H54 (cell line): ENCODE data around the gene ZNF710.
A peak's percentile ranks its signal among the peaks of the same experiment; 100 is the strongest.

Experiments used
- DNase-seq: peaks from one replicate; pipeline ENCODE4 v3.0.0; 2011; ENCODE audit warnings: low spot score, mixed read lengths; ENCODE audit not compliant: insufficient read length
- FAIRE-seq: peaks from 3 replicates; lab custom pipeline; 2011; peaks lifted over from hg19 to GRCh38; lab: Jason Lieb, UNC
- POLR2A ChIP-seq: IDR thresholded peaks from 2 replicates; pipeline ENCODE4 v1.6.1; 2011; ENCODE audit warnings: low read depth, mild to moderate bottlenecking, low read length

The ZNF710 gene

DNA sequence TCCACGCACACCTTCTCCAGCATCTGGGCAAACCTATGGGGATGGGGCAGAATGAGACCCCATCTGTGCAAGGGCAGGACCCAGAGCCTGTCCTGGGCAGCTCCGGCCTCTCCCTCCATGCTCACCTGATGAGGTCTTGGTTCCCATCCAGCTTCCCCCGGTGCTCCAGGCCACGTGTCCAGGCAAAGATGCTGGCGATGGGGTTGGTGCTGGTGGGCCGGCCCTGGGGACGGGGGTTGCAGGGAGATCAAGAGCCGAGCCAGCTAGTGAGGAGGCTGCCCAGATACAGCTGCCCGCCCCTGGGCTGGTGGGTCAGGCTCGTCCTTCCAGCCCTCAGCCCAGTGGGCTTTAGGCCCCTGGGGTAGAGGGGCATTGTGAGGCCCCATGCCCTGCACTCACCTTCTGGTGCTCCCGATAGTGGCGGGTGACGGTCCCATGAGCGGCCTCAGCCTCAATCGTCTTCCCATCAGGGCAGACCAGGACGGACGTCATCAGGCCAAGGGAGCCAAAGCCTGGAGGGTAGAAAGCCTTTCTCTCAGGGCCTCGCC is 83.8 kb downstream of the ZNF710 start:
- FAIRE-seq (no peak), DNase-seq (no peak)
- no peak for TF ChIP-seq POLR2A

GRCh38 chr15:90085565-90085964 is 84.4 kb downstream of the ZNF710 start:
- no peak for TF ChIP-seq POLR2A
- FAIRE-seq (no peak), DNase-seq (no peak)

DNA sequence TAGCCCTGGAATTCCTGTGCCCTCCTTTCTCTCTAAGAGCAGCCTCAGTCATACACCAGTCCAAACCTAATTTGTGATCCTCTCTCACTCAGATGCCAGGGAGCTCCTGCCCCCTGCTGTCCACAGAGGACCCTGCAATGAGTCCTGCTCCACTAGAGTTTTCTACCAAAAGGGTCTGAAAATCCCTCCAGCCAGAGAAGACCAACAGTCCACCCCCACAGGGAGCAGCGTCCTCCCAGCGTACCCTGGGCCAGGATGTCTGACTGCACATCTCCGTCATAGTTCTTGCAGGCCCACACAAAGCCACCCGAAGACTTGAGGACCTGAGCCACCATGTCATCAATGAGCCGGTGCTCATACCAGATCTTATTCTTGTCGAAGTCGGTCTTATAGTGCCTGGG is 85.7 kb downstream of the ZNF710 start:
- no peak for FAIRE-seq
- DNase-seq = peak; percentile 26

GRCh38 chr15:90087454-90088154 is 86.5 kb downstream of the ZNF710 start:
- TF ChIP-seq POLR2A = no peak
- FAIRE-seq (no peak), DNase-seq (no peak)

More for the DNA sequence above, 85.7 kb downstream of the ZNF710 start:
- TF ChIP-seq POLR2A = no peak

DNA sequence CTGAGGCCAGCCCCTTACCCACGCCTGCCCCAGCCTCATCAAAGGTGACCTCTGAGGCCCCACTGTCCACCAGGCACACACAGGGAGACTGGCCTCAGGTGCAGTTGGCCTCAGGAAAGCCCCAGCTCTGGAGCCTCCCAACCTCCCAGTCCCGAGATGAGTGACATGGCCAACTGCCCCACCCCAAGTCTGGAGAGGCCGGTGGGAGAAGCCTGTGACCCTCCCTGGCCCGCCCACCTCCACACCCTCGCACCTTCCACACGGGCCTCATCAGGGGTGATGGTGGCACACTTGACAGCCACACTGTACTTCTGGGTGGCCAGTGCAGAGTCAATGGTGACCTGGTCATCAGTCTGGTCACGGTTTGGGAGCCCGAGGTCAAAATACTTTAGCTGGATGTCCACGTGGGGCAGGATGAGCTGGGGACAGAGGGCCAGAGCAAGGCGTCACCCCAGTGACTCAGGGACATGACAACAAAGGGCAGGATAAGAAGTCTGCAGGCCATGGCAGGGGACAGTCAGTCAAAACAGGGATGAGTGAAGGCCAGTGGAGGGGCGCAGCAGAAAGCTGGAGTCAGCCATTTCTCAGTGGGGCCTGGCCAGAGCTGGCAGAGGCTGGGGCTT is 89.2 kb downstream of the ZNF710 start:
- DNase-seq = no peak
- no peak for FAIRE-seq
- TF ChIP-seq POLR2A = no peak

DNA sequence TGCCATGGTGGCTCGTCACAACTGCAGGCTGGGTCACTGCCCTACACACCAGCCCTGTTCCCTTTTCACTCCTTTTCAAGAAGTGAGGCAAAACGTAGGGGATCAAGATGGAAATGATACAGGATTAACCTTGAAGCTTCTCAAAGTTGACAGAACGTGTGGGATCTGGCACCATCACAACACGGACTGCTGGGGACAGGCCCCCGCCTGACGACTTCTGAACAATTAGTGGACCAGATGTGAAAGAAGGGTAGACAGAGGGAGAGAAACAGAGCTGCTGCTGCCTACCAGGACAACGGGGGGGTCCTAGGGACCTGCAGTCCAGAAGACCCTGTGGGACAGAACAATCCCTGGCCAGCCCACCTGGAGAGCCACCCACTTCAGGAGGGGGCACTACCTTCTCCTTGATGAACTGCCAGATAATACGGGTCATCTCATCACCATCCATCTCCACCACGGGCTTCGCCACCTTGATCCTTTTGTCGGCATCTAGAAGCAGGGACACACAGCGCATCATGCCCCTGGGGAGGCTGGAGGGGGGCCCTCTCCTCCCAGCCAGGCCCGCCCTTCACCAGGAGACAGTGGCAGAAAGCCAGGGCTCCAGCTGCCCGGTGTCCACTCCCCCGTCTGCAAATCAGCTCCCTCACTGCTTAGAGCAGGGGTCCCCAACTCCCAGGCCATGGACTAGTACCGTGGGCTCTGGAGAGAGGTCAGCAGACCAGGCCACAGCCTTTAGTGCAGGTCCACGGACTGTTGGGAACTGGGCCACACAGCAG is 90.2 kb downstream of the ZNF710 start:
- DNase-seq = no peak
- FAIRE-seq = no peak
- no peak for TF ChIP-seq POLR2A

- FAIRE-seq (no peak), DNase-seq (no peak)
- no peak for TF ChIP-seq POLR2A
Measured at GRCh38 chr15:90095521-90095959, 94.4 kb downstream of the ZNF710 start.

- no peak for FAIRE-seq
- TF ChIP-seq POLR2A = no peak
- no peak for DNase-seq
Measured at GRCh38 chr15:90097475-90097874, 96.4 kb downstream of the ZNF710 start.

DNA sequence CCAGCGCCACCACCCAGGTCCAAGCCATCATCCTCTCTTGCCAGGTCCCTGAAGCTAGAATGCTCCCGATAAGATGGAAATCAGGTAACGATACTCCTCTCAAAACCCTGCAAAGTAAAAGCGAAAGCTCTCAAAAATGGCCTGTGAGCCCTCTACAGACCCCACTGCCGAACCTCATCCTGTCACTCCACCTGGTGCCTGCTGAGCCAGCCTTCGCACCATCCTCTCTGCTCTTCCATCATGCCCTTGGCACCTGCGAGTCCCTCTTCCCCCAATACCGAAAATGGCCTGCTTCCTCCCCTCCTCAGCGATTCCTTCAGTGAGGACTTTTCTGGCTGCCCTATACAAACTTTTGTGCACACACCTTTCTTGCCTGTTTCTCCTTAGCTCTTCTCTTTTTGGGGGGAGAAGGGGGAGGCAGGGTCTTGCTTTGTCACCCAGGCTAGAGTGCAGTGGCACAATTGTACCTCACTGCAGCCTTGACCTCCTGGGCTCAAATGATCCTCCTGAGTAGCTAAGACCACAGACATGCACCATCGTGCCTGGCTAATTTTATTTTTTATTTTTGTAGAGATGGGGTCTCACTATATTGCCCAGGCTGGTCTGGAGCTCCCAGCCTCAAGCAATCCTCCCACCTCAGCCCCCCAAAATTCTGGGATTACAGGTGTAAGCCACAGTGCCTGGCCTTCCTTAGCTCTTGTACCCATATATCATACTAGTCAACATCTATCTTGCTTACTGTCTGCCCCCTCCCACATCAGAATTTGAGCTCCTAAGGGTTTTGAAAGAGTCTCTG is 98.1 kb downstream of the ZNF710 start:
- DNase-seq (no peak), FAIRE-seq (no peak)
- TF ChIP-seq POLR2A = no peak

DNA sequence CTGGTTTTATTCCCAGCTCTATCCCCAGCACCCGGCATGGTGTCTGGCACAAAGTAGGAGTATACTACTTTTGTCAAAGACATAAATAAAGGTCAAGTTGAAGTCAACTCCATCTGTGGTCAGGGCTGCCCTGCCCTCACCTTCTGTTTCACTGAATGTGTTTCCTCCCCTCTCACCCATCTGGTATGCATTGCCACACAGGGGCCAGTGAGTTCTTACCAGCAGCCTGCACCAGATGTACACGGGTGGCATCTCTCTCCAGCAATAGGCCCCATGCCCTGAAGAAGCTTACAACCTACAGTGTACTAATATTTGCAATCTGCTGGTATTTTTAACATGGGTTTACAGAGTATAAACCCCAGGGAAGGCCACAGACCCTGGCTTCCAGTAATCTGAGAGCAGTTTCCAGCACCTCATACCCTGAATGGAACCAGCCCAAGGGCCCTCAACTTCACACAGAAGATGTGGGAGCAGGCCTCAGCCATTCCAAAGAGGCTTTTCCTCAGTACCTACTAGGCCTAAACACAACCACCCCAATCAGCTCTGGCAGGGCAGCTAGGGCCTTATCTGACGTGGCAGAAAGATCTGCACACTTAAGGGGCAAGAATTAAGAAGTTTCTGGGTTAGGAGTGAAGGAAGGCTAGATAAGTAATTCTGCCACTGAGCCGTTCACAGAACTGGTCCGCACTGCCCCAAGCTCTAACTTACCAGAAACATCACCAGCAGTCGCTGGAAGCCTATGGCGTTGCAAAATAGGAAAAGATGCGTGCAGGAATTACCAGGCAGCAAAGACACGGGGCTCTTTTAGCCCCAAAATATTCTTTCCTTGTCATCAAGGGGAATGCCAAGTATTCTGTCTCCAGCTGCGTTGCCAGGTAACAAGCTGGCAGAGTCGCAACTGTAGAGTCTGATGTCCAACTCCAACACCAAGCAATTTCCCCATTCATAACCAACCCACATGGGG is 99.0 kb downstream of the ZNF710 start:
- no peak for TF ChIP-seq POLR2A
- DNase-seq = peak; percentile 74
- no peak for FAIRE-seq

GRCh38 chr15:90101130-90101968 is 100.2 kb downstream of the ZNF710 start:
- no peak for DNase-seq
- FAIRE-seq = no peak
- no peak for TF ChIP-seq POLR2A
